DMS 273 (cell line): Measurements from ENCODE around the gene DCLK1.
"Not testable (repeated sequence)": the region's sequence is repeated elsewhere in the genome, so short reads cannot be mapped to it uniquely, and the experiment has no call there.

Experiments used
- DNase-seq: peaks from one replicate; lab custom pipeline; 2025; ENCODE audit not compliant: unreplicated experiment; lab: John Stamatoyannopoulos, UW

The DCLK1 gene

DNA sequence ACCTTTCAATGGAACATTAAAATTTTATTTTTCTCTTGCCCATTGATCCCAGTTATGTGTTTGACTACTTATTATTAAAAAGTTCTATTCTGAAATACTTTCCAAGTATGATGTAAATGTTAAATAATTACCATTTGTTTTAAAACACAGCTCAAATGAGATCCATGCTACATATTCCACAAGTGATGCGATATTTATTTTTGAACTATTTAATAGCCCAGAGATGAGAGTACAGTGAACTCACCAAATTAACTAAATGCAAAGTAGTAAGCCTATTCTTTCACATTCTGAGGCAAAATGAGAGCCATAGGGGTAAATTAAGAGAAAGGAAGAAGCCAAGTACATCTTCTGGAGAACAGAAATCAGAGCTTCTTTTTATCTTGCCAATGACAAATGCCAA, 1.2 kb upstream of the DCLK1 start:
- no peak for DNase-seq

DNA sequence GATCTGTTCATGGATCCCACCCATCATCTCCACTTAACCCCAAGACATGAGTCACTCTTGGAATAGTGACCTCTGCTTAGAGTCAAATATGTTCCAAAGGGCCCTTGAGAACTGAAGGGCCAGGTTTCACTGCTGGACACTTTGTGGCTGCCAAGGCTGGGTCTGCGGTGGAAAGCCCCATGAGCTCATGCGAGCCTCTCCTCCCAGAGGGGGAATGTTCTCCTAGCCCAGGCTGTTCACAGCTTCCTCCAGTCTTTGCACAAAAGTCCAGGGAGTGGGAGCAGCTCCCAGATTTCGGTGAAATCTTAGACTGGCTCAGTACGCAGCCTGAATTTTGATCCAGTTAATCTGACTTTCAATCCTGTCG, 732 bp upstream of the DCLK1 start:
- no peak for DNase-seq

DNA sequence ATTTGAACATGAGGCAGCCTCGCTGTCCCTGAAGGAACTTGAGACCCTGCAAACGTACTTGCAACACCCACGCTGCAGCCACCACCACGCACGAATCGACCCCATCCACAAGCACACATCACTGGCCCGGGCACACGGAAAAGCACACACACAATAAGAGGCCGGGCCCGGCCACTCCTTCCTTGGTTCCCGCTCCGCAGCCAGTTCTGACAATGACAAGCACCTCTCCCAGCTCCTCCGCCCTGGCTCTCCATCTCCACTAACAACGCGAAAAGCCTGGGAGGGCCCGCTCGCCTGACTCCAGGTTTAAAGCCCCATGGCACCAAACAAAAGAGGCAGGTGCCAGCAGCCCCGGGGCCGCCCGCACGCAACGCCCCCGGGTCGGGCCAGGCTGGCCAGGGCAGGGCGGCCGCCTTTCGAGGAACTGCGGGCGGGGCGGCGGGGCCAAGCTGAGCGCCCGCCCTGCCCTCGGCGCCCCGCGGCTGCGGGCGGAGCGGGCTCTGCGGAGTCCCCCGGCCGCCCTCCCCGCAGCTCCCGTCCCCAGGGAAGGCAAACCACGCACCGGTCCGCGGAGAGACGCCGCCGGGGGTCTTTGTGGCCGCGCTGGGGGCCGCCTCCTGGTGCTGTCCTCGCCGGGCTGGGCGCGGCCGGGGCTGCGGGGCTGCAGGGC, 495 bp downstream of the DCLK1 start:
- peak; percentile 58 for DNase-seq

DNA sequence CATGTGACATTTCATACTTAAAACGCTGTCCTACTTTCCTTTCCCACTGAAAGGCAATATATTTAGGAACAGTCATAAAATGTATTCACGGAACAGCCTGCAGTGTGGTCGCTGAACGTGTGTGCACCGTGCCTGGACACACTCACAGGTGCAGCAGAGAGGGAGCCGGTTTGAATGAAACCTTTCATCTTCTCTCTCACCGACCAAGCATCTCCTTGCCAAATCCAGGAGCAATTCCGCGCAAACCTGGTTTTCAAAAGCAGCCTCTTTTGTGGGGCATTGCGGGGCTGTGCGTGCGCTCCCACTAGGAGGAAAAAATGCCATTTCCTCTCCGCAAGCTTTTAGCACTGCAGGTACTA, 1.0 kb downstream of the DCLK1 start:
- DNase-seq: peak; percentile 27

DNA sequence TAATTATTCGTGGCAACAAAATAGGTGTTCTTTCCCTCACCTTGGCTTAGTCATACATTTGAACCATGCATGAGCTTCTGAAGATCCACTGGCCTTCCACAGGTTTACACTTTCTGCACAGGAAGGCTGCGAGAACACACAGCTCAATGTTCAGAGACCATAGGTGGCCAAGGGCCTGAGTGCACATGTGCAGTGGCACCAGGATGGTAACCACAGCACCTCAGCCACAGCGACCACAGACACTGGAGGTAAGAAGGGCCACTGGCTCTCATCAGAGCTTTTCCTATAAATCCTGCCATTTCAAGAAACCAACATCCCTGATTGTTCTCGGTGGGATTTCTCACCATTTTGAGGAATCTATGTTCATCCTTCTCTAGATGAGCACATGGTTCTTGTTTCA, 1.6 kb downstream of the DCLK1 start:
- DNase-seq: no peak

DNA sequence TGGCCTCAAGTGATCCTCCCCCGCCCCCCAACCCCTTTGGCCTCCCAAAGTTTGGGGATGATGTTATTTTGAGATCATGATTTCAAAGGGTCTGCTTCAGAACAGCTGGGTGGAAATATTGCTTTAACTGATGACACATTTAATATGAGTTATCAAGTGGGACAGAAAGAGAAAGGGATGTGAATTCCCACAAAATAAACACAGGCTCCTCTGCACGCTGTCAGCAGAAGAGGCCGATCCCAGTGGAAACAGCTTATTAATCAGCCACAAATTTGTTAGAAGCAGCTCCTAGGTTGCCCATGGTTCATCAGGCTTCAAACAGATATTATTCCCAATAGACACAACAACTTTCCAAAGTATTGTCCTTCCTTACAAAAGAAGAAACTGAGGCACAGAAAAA, 4.7 kb downstream of the DCLK1 start:
- DNase-seq: no peak

DNA sequence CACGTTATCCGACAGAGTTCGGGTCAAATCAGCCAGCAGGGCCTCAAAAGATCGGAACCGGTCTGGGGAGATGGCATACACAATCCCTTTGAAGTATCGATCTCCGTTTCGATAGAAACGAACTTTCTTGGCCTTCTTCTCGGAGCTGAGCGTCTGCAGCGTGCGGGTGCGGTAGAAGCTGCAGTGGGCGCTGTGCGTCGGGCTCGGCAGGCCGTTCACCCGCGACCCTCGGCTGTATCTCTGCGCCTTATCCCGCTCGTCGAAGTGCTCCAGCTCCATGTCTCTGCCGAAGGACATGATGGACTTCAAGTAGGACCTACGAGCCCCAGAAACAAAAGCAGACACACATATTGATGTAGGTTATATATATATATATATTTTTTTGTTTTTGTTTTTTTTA, 5.3 kb downstream of the DCLK1 start:
- DNase-seq: no peak

DNA sequence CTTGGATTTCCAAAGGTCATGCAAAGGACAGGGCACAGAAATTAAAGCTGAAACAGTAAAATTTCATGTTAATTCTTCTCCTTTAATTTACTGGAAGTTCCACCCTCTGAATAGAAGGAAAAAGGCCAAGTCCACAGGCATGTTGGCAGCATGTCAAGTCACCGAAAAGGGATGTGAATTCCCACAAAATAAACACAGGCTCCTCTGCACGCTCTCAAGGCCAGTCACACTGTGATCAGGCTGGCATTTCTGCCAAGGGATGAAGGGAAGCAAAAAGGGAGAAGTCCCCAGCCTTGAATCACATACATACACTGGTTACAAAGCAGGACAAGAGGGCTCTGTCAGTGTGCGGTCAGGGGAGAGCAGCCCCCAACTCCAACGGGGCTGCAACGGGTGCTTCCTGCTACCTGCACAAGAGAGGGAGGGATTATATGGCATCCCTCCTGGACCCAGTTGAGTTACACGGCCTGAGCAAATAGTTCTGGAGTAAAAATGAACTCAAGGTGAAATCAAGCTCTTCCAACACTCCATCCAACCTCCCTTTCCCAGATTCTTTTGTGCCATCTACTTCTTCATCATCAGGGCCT, 6.9 kb downstream of the DCLK1 start:
- no peak for DNase-seq

DNA sequence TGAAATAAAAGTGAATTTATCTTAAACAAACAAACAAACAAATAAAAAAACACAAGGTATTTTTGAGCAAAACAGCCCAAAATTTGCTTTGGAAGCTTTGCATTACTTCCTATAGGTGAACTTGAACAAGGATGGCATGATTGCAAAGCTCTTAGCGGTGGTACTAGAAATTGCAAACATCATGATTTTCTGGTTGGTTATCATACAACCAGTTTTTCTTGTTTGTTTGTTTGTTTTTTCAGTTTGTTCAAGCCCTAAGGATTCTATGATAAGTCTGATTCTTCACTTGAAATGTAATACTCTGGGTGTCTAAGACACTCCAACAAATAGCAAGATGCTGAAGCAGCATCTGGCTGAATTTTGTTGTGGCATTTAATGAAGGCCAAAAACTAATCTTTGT, 15.9 kb downstream of the DCLK1 start:
- DNase-seq: no peak

DNA sequence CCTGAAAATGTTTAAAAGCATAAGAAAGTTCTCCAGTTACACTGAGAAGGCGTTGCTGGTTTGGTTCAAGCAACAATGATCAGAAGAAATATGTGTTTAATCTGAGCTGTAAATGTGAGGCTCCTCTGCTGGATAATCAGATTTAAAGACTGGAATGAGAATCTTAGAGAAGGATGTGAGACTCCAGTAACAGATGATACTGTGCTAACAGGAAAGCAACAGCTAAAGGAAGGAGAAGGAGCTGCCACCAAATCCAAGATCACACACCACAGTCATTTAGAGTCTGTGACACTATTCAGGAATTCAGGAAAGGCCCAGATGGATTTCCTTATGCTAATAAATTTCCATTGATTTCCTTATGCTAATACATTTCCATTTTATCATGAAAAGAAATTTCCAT, 16.9 kb downstream of the DCLK1 start:
- DNase-seq: no peak

DNA sequence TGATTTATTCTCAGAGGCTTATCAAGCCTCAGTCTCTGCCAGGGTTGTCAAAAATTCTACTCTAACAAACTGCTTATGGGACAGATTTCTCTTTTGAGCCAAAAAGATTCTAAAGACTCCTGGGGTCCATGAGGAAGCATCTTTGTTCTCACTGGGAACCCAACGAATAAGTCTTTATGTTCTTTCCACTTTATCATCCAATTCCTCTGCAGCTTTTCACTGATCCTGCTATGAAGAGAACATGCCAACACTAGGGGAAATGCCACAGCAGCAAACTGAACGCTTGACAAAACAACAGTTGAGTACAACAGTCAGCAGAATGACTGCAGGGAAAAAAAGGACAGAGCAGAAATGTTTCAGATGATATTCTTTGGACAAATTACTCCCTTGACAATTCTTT, 22.2 kb downstream of the DCLK1 start:
- no peak for DNase-seq

DNA sequence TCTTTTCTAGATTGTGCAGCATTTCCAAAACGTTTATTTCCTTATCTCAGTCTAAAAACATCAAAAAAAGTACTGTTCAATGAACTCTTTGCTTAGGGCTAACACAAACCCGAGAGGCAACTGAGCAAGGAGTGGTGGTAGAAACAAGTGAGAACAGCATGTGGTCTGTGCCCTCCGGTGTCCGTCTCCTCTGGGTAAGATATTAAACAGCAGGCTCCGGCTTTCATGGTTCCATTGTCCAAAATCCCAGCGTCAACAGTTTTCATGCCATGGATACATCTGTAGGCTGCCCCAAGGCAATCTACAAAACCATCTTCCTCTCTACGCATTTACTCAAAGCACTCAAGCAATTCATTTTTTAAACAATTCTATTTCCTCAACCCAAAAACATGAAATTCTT, 22.8 kb downstream of the DCLK1 start:
- no peak for DNase-seq

DNA sequence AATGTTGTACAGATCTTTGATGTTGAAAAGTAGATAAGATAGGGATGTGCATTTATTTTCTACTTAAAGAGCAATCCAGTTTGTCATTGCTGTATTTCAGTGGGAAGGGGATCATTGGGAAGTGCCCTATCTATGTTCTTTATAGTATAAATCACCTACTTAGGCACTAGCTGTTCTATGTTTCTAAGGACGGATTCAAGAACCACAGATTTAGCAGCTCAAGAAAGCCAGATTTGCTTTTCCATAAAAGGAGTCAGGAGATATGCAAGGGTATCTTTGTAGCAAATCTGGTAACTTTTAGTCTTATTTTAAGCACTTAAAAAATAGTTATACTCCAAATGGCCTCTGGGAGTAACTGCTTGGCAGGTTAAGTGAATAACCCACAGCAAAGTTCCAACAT, 23.7 kb downstream of the DCLK1 start:
- no peak for DNase-seq

DNA sequence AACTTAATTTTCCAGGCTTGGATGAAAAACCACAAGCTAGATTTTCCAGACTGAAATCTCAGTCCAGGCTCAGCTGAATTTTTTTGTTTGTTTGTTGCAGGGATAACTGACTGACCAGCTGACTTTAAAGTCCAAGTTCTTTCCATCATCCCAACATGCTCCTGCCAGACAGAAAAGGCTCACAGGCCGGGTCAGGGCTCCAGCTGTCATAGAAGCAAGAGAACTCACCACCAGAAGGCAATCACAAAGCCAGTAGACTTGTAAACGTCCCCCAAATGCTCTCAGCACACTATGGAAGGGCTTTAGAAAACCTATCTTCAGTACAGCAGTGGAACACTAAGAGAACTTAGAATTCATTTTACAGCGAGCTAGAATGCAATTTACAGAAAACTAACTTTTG, 25.5 kb downstream of the DCLK1 start:
- no peak for DNase-seq

DNA sequence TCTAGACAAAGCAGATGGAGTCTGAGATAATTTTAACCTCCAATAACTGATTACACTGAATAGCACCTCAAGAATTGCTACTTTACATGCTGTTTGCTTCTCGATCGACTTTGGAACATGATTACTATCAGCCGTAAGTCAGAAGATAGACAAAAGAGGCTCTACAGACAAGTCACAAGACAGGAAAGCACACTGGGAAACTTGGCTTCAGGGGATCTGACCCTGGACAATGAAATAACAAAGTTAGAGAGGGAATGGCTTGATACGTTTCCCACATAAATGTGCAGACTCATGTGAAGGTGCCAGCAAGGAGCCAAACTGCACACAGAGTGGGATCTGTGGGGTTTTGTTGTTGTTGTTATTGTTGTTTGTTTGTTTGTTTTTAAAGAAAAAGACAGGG, 28.5 kb downstream of the DCLK1 start:
- no peak for DNase-seq

DNA sequence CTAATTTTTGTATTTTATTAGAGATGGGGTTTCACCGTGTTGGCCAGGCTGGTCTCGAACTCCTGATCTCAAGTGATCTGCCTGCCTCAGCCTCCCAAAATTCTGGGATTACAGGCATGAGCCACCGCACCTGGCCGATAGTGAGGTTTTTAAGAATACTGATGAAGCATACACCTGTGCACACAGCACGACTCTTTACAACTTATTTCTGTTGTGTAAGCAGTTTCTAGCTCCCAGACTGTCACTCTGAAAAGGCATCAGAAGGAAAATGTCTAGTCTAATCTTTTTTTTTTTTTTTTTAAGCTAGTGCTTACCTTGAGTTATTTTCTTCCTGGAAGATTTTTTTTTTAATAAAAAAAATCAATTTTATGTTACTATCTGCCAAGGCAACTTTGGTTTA, 29.3 kb downstream of the DCLK1 start:
- not testable (repeated sequence) for DNase-seq

DNA sequence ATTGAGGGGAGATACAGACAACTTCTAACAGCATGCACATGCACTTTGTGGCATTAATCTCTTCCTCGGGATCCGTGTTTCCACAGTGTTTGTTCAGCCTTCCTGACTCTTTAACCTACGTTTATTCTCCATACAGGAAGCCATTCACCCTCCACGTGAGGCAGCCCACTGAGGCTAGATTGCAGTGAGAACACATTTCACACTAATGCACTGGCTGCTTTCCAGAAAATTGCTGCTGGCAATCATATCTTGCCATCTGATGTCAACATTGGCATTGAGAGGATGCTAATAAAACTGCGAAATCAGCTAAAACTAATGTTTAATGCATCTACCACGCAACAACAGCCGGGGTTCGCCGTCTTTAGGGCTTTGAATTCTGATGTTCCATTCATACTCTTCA, 30.0 kb downstream of the DCLK1 start:
- DNase-seq: no peak

DNA sequence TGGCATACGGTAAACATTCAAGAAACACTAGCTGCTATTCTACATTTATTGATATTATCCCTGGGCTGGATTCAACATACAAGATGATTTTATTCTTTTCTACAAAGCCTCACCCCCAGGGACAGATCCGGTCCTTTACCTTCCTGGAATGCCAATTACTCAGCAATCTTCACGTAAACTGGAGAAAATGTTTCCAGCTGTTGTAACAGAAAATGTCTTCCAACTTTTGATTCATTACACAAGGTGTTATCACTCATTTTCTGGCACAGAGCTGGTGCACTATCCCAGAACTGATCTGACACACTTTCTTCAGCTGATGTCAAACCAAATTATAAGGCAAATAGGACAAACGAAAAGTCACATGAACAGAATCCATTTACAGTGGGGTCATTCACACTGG, 33.1 kb downstream of the DCLK1 start:
- DNase-seq: no peak

DNA sequence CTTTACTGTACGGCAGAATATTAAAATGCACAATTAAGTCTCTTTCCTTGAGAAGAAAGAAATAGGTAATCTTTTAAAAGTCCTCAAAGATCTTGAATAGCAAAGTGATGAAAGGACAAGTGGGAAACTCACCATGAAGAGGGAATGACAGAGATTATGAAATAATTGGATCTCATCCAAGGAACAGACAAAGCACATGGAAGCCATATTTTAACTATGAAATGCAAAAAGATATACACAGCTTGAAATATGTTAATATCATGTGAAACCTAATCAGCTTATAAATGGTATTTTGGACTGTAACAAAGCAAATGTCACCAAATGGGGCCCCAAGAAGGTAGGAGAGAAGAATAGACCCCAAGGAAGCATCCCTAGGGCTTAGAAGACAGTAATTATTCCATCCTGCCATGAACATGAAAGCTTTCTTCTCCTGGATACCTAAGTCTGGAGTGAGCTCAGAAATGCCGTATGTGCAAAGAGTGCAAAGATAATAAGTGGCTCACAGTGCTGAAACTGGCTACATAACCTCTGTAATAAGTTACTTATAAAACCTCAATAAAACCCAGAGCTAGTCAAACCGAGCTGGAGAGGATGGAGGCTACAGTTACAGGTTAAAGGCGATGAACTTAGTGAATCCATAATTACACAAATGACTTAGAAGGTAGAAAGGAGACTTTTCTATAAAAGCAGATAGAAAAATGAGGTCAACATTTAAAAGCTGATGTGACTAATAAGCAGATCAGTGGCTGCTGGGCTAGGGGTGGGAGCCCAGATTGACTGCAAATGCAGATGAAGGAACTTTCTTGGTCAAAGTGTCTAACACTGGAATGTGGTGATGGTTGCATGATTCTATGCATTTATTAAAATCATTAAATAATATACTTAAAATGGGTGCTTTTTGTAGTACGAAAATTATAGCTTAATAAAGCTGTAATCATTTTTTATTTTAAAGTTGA, 34.4 kb downstream of the DCLK1 start:
- no peak for DNase-seq

DNA sequence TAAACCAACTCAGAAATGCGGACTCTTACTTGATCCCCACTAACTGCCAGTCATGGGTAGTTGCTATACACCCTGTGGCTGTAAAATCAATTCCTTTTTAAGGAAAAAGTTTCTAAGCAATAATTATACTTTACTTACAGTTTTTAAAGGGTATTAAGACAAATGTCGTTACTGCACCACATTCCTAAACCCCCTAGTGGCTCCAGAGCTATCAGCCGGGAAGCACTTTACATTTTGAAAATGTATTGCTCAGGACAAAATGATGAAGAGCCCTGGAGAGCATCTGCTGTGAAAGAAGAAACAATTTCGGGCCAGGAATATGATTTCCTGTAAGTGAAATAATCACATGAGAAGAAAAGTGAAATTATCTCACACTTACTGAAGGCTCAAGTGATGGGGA, 36.7 kb downstream of the DCLK1 start:
- DNase-seq: no peak

DNA sequence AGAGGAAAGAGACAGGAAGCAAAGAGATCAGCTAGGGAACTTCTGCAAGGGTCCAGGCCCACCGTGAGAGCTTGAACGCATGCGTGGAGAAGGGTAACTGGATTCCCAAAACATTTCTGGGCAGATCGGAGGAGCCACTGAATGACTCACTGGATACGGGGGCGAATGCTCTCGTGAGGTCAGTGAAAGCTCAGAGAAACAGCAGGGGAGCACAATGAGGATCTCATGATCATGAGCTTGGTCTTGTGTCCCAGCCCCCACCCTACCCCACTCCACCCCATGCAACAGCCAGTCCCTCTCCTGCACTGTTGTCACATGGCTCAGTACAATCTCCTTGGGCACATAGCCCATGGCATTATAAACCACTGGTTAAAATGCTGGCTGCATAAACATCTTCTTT, 40.6 kb downstream of the DCLK1 start:
- DNase-seq: no peak

DNA sequence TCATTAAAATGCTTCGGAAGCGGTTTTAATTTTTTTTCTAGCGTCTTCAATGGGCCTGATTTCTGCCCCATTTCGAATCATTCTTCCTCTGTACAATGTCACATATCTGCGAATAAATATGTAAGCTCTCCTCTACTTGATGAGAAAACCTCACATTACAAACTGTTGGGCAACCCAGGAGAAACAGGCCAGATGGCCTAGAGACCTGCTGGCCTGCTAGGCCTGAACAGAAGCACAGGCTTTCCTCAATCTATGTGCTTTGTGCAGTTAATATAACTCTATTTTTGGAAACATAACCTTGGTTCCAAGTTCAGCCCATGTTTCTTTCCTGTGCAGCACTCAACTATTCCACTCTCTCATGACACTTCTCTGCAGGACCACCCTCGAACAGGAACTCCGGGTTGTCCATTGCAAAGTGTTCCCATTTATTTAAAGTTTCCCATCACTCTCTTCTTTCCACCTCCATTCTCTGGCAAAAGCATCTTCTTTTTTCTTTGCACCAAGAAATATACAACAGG, 42.0 kb downstream of the DCLK1 start:
- no peak for DNase-seq
